Subcutaneous abdominal adipose tissue (tissue), 5 donors: ENCODE data around the gene SPEN.

Source experiments
- H3K27ac ChIP-seq: one replicate; pipeline ENCODE4 v1.7.0; 2013; ENCODE audit warnings: low read depth, mild to moderate bottlenecking, inconsistent platforms, low read length, moderate library complexity
- H3K27me3 ChIP-seq, 5 donors: one replicate each; pipeline ENCODE4 v1.7.0; 2013; ENCODE audit warnings: low read length in 5 of 5, inconsistent platforms in 1 of 5; ENCODE audit not compliant: control insufficient read depth in 5 of 5, insufficient read depth in 4 of 5
- H3K36me3 ChIP-seq, 5 donors: one replicate each; pipeline ENCODE4 v1.7.0; 2013; ENCODE audit warnings: low read length in 5 of 5; ENCODE audit not compliant: control insufficient read depth in 5 of 5, insufficient read depth in 5 of 5
- H3K4me1 ChIP-seq, 5 donors: one replicate each; pipeline ENCODE4 v1.7.0; 2013; ENCODE audit warnings: low read length in 5 of 5, mild to moderate bottlenecking in 3 of 5, moderate library complexity in 1 of 5; ENCODE audit not compliant: control insufficient read depth in 5 of 5, insufficient read depth in 5 of 5
- H3K4me3 ChIP-seq, 5 donors: one replicate each; pipeline ENCODE4 v1.7.0; 2013; ENCODE audit warnings: low read length in 5 of 5, low read depth in 1 of 5
- H3K9ac ChIP-seq, 5 donors: one replicate each; pipeline ENCODE4 v1.7.0; 2013; ENCODE audit warnings: low read length in 5 of 5, mild to moderate bottlenecking in 4 of 5, moderate library complexity in 3 of 5
- H3K9me3 ChIP-seq, 5 donors: one replicate each; pipeline ENCODE4 v1.7.0; 2013; ENCODE audit warnings: low read length in 5 of 5; ENCODE audit not compliant: control insufficient read depth in 5 of 5
- donor health status: healthy.
- donor health status: healthy.
- donor health status: healthy.
- donor health status: healthy.
- donor health status: healthy.

SPEN gene

GRCh38 chr1:15963968-15964648 is 116.6 kb downstream of the SPEN start:
- H3K27ac ChIP-seq = no peak overlapping the region
- no peaks in the 10 kb centered on the region for H3K27me3 ChIP-seq
- peaks cover 7 to 33% (median 21%) of the 10 kb centered on the region in 5 donors for H3K4me1 ChIP-seq
- H3K9ac ChIP-seq = no peak overlapping the region
- H3K9me3 ChIP-seq = no peaks in the 10 kb centered on the region
- H3K36me3 ChIP-seq = peaks cover 0 to 7% (median 5%) of the 10 kb centered on the region in 5 donors
- no peak overlapping the region for H3K4me3 ChIP-seq

DNA sequence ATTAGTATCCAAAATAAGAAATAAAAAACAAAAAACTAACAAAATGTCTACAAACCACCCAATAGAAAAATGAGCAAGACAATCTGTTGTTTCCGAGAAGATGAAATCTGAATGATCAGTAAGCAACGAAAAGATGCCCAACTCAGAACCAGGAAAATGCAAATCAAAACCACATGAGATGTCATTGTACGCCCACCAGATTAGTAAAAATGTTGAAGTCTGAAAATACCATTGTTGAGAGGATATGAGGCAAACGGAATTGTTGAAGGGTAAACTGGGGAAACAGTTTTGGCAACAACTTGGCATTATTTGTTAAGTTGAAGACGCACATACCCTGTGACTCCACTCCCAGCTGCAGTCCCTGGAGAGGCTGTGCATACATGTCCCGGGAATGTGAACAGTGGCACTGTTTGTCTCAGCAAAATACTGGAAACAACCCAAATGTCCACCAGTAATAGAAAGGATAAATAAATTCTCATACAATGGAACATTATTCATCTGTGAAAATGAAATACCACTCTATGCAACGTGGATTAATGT is 117.8 kb downstream of the SPEN start:
- Histone ChIP-seq H3K9ac (peak overlapping the region in 2 of 5 donors; percentile 54 to 84), H3K4me3 (peak overlapping the region in 1 of 5 donors; percentile 6), H3K9me3 (no peaks in the 10 kb centered on the region), H3K27me3 (no peaks in the 10 kb centered on the region), H3K27ac (peak overlapping the region; percentile 87), H3K4me1 (peaks cover 7 to 29% (median 20%) of the 10 kb centered on the region in 5 donors), H3K36me3 (peaks cover 0 to 13% (median 12%) of the 10 kb centered on the region in 5 donors)

- Histone ChIP-seq H3K27me3 (no peaks in the 10 kb centered on the region), H3K36me3 (peaks cover 0 to 13% (median 12%) of the 10 kb centered on the region in 5 donors), H3K27ac (peak overlapping the region; percentile 87), H3K9ac (peak overlapping the region; percentile 12 to 84 (median 54)), H3K4me1 (peaks cover 7 to 29% (median 20%) of the 10 kb centered on the region in 5 donors), H3K4me3 (peak overlapping the region in 2 of 5 donors; percentile 5 to 35), H3K9me3 (no peaks in the 10 kb centered on the region)
Measured at GRCh38 chr1:15966081-15966955, 118.8 kb downstream of the SPEN start.

DNA sequence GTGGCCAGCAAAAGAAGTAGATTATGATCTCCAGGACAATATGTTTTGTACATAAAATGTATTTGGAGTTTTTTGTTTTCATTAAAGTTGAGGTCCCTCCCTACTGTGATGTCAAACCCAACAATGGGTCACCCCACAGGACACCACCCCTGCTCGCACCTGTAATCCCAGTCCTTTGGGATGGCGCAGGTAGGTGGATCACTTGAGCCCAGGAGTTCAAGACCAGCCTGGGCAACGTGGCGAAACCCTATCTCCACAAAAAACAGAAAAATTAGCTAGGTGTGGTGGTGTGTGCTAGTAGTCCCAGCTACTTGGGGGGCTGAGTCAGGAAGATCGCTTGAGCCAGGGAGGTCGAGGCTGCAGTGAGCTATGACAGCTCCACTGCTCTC is 119.4 kb downstream of the SPEN start:
- Histone ChIP-seq H3K9ac (no peak overlapping the region), H3K4me3 (no peak overlapping the region), H3K27me3 (no peaks in the 10 kb centered on the region), H3K27ac (no peak overlapping the region), H3K4me1 (peaks cover 7 to 29% (median 20%) of the 10 kb centered on the region in 5 donors), H3K36me3 (peaks cover 0 to 17% (median 16%) of the 10 kb centered on the region in 5 donors), H3K9me3 (no peaks in the 10 kb centered on the region)

- Histone ChIP-seq H3K9ac (no peak overlapping the region), H3K4me1 (peaks cover 7 to 29% (median 20%) of the 10 kb centered on the region in 5 donors), H3K4me3 (no peak overlapping the region), H3K27ac (no peak overlapping the region), H3K36me3 (peaks cover 0 to 27% (median 23%) of the 10 kb centered on the region in 5 donors), H3K27me3 (no peaks in the 10 kb centered on the region), H3K9me3 (peaks cover 0 to 4% (median 0%) of the 10 kb centered on the region in 5 donors)
Measured at GRCh38 chr1:15968172-15968571, 120.7 kb downstream of the SPEN start.

DNA sequence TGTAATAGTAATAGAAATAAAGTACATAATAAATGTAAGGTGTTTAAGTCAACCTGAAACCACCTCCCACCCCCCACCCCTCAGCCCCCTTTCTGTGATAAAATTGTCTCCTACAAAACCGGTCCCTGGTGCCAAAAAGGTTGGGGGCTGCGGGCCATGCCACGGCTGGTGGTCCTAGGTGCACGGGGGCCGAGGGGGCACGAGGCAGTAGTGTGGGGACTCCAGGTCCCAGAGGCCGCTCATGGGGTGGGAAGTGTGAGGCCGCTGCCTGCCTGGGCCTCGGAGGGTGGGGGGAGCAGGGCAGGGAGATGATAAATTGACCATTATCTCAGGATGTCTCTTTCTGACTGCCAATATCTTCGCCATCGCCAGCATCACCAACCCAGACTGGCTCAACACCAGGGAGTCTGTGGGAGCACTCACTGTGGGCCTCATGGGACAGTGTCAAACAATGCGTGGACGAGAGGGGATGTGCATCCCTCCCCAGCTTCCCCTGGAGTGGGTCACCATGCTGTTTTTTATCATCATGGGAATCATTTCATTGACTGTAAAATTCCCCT is 121.9 kb downstream of the SPEN start:
- Histone ChIP-seq H3K27ac (no peak overlapping the region), H3K9ac (no peak overlapping the region), H3K4me3 (no peak overlapping the region), H3K9me3 (peaks cover 0 to 4% (median 0%) of the 10 kb centered on the region in 5 donors), H3K27me3 (no peaks in the 10 kb centered on the region), H3K4me1 (peaks cover 7 to 24% (median 20%) of the 10 kb centered on the region in 5 donors), H3K36me3 (peaks cover 0 to 30% (median 23%) of the 10 kb centered on the region in 5 donors)

DNA sequence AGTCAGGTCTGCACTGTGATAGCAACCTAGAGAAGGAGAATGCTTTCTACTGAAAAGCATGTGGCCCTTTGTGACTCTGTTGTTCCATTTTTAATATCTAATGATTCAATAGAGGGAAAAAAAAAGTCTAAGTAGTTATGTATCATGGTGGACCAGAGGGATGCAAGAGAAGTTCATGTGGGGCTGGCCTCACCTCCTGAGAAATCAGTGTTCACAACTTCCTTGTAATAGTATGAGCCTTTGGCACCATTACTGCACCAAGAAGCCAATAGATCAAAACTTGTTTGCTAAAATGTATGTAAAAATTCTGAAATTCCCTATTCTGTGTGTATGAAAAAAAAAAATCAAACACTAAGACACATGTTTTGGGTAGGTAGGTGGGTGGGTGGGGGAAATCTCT is 123.4 kb downstream of the SPEN start:
- Histone ChIP-seq H3K27me3 (no peaks in the 10 kb centered on the region), H3K4me1 (peaks cover 4 to 24% (median 21%) of the 10 kb centered on the region in 5 donors), H3K4me3 (no peak overlapping the region), H3K9me3 (peaks cover 0 to 4% (median 0%) of the 10 kb centered on the region in 5 donors), H3K27ac (no peak overlapping the region), H3K36me3 (peaks cover 0 to 30% (median 23%) of the 10 kb centered on the region in 5 donors), H3K9ac (no peak overlapping the region)

- peaks cover 0 to 30% (median 23%) of the 10 kb centered on the region in 5 donors for H3K36me3 ChIP-seq
- no peaks in the 10 kb centered on the region for H3K27me3 ChIP-seq
Measured at GRCh38 chr1:15972409-15972808, 124.9 kb downstream of the SPEN start.

DNA sequence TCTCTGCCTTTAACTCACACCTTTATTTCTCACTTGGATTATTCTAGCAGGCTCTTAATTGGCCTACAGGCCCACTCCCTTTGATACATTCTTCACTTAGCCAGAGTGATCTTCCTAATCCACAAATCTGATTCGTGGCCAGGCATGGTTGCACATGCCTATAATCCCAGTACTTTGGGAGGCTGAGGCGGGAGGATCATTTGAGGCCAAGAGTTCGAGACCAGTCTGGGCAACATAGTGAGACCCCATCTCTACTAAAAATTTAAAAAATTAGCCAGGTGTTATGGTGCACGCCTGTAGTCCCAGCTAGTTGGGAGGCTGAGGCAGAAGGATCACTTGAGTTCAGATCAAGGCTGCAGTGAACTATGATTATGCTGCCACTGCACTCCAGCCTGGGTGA is 126.3 kb downstream of the SPEN start:
- H3K9me3 ChIP-seq = peaks cover 0 to 4% (median 0%) of the 10 kb centered on the region in 5 donors
- no peaks in the 10 kb centered on the region for H3K27me3 ChIP-seq
- H3K27ac ChIP-seq = no peak overlapping the region
- H3K4me1 ChIP-seq = peaks cover 0 to 16% (median 13%) of the 10 kb centered on the region in 5 donors
- peaks cover 0 to 27% (median 20%) of the 10 kb centered on the region in 5 donors for H3K36me3 ChIP-seq
- H3K4me3 ChIP-seq = no peak overlapping the region
- no peak overlapping the region for H3K9ac ChIP-seq

More at GRCh38 chr1:15972409-15972808, 124.9 kb downstream of the SPEN start:
- Histone ChIP-seq H3K9me3 (peaks cover 0 to 4% (median 0%) of the 10 kb centered on the region in 5 donors), H3K4me1 (peaks cover 0 to 20% (median 13%) of the 10 kb centered on the region in 5 donors), H3K9ac (no peak overlapping the region), H3K27ac (no peak overlapping the region), H3K4me3 (no peak overlapping the region)
